K562 (cell line): Measurements from ENCODE around the gene MAGI3. TPM values are rescaled to one million over a fixed set of nuclear protein-coding genes. Genes with fewer than 3 reads are reported as not detected.
A peak's percentile ranks its signal among the peaks of the same experiment; 100 is the strongest.

Experiments used
- ATAC-seq: fragments of 200-7000 bp; cut with Tn5 transposase; 3 replicates; pipeline ENCODE4 v1.9.1; 2020; ENCODE audit warnings: moderate library complexity
- BruUV-seq: library from RNA; stranded (reverse); fragments of 400-500 nt; replicated peaks from 2 replicates; lab custom pipeline; 2021; lab: Mats Ljungman, UMichigan
- CTCF ChIA-PET: fragments of 300-600 bp; formaldehyde crosslinking; extraction: SDS; loops from one replicate; lab custom pipeline; 2021; ENCODE audit warnings: low intra/inter-chr PET ratio; lab: Yijun Ruan, JAX
- POLR2A ChIA-PET: fragments of 300-600, 350-650 bp; sonication (Branson Sonifier 250); formaldehyde crosslinking; extraction: SDS; loops from one replicate; lab custom pipeline; 2021; ENCODE audit warnings: antibody characterized with exemption, inconsistent platforms; lab: Yijun Ruan, JAX
- DNase-seq, 4 experiments: peaks; one replicate each; pipeline versions ENCODE4 v3.0.0 to v3.0.0-alpha.2; 2011 to 2018; ENCODE audit warnings: low spot score in 3 of 4, mixed read lengths in 3 of 4; ENCODE audit errors: extremely low read depth in 1 of 4
- FAIRE-seq: peaks from 2 replicates; lab custom pipeline; 2011; peaks lifted over from hg19 to GRCh38; lab: Jason Lieb, UNC
- H2AFZ ChIP-seq: 2 replicates; pipeline ENCODE4 v1.6.0; 2011; ENCODE audit warnings: low read depth, low read length, control low read depth, inconsistent platforms
- H3K27ac ChIP-seq: fragments of 200-600 bp; 3 replicates; pipeline ENCODE4 v1.8.0; 2011; ENCODE audit warnings: low read depth, mild to moderate bottlenecking, control low read depth, inconsistent platforms, low read length, moderate library complexity, mixed read lengths; ENCODE audit errors: extremely low read depth
- H3K27me3 ChIP-seq, 2 experiments: fragments of 300-600 bp in 1 of 2; 2 replicates in 1 of 2; 3 replicates in 1 of 2; pipeline versions ENCODE4 v1.6.0 to v1.8.0; 2011; ENCODE audit warnings: inconsistent platforms in 2 of 2, low read length in 2 of 2, mild to moderate bottlenecking in 1 of 2, mixed read lengths in 1 of 2, moderate library complexity in 1 of 2; ENCODE audit not compliant: control insufficient read depth in 2 of 2, insufficient read depth in 2 of 2
- H3K36me3 ChIP-seq: fragments of 300-600 bp; 3 replicates; pipeline ENCODE4 v1.8.0; 2011; ENCODE audit warnings: mild to moderate bottlenecking, low read length, inconsistent platforms; ENCODE audit not compliant: control insufficient read depth, insufficient read depth
- H3K4me1 ChIP-seq, 2 experiments: fragments of 200-600 bp in 1 of 2; replicated peaks in 1 of 2; 2 replicates in 1 of 2; 3 replicates in 1 of 2; pipeline versions ENCODE4 v1.5.1 to v1.8.0; 2011; ENCODE audit warnings: inconsistent platforms in 2 of 2, low read length in 2 of 2, mild to moderate bottlenecking in 1 of 2, mixed read lengths in 1 of 2, moderate library complexity in 1 of 2; ENCODE audit not compliant: control insufficient read depth in 2 of 2, insufficient read depth in 2 of 2
- H3K4me2 ChIP-seq: 2 replicates; pipeline ENCODE4 v1.6.1; 2011; ENCODE audit warnings: low read length, control low read depth, inconsistent platforms, mixed read lengths; ENCODE audit not compliant: insufficient read depth
- H3K4me3 ChIP-seq: fragments of 200-600 bp; sonication (generic), shearing (Covaris generic); 2 replicates; pipeline ENCODE4 v1.5.1; 2016; ENCODE audit warnings: control low read depth, inconsistent platforms
- H3K79me2 ChIP-seq: fragments of 200-600 bp; 3 replicates; pipeline ENCODE4 v1.8.0; 2011; ENCODE audit warnings: low read length, inconsistent platforms; ENCODE audit not compliant: control insufficient read depth, insufficient read depth
- H3K9ac ChIP-seq, 2 experiments: 2 replicates each; pipeline versions ENCODE4 v1.6.0 to v1.6.1; 2011; ENCODE audit warnings: low read depth in 2 of 2, low read length in 2 of 2, control low read depth in 1 of 2, inconsistent platforms in 1 of 2, mild to moderate bottlenecking in 1 of 2, mixed read lengths in 1 of 2; ENCODE audit not compliant: insufficient read depth in 1 of 2
- H3K9me1 ChIP-seq: one replicate; pipeline ENCODE4 v1.6.0; 2011; ENCODE audit warnings: inconsistent platforms, mild to moderate bottlenecking, low read length, moderate library complexity; ENCODE audit not compliant: control insufficient read depth, insufficient read depth
- H3K9me3 ChIP-seq: replicated peaks from 2 replicates; pipeline ENCODE4 v1.5.1; 2011; ENCODE audit warnings: low read depth, low read length, inconsistent platforms; ENCODE audit not compliant: control insufficient read depth, insufficient read depth
- H4K20me1 ChIP-seq: replicated peaks from 2 replicates; pipeline ENCODE4 v1.6.1; 2011; ENCODE audit warnings: low read length, inconsistent platforms, mixed read lengths; ENCODE audit not compliant: control insufficient read depth, insufficient read depth
- ARID3A ChIP-seq: IDR thresholded peaks from 2 replicates; pipeline ENCODE4 v1.6.1; 2012; ENCODE audit warnings: low read depth, low read length, improper control_type of control experiment, borderline replicate concordance
- CBFA2T2 ChIP-seq: fragments of 450-650 bp; conservative IDR thresholded peaks from 2 replicates; pipeline ENCODE4 v1.6.1; 2017; ENCODE audit warnings: mild to moderate bottlenecking
- CCAR2 ChIP-seq: fragments of 200-400 bp; formaldehyde crosslinking; IDR thresholded peaks from 2 replicates; pipeline ENCODE4 v1.6.1; 2017; ENCODE audit warnings: mild to moderate bottlenecking, low read depth, low read length
- CXXC5 ChIP-seq: fragments of 250-450 bp; sonication (Bioruptor Pico); IDR thresholded peaks from 2 replicates; pipeline ENCODE4 v1.8.0; 2022; ENCODE audit warnings: inconsistent platforms, mild to moderate bottlenecking, moderate library complexity
- DACH1 ChIP-seq: fragments of 450-650 bp; IDR thresholded peaks from 2 replicates; pipeline ENCODE4 v1.6.1; 2018; ENCODE audit not compliant: partially characterized antibody
- KLF16 ChIP-seq: IDR thresholded peaks from 2 replicates; pipeline ENCODE4 v1.6.1; 2016; ENCODE audit warnings: antibody characterized with exemption
- PRPF4 ChIP-seq: fragments of 200-400 bp; formaldehyde crosslinking; IDR thresholded peaks from one replicate; pipeline ENCODE4 v1.6.1; 2017; ENCODE audit warnings: low read length, low read depth, mild to moderate bottlenecking; ENCODE audit not compliant: insufficient read depth, poor library complexity, severe bottlenecking
- SIRT6 ChIP-seq: IDR thresholded peaks from one replicate; pipeline ENCODE4 v1.6.1; 2012; ENCODE audit warnings: low read depth, mild to moderate bottlenecking, control low read depth, inconsistent platforms, low read length, moderate library complexity
- SMARCE1 ChIP-seq: fragments of 450-650 bp; IDR thresholded peaks from 2 replicates; pipeline ENCODE4 v1.7.1; 2016; ENCODE audit warnings: mild to moderate bottlenecking
- SOX6 ChIP-seq: fragments of 450-650 bp; IDR thresholded peaks from 2 replicates; pipeline ENCODE4 v1.6.1; 2014; ENCODE audit warnings: mild to moderate bottlenecking
- TAL1 ChIP-seq: fragments of 450-650 bp; IDR thresholded peaks from 2 replicates; pipeline ENCODE4 v1.6.1; 2016; ENCODE audit warnings: mild to moderate bottlenecking
- TBL1XR1 ChIP-seq, 2 experiments: IDR thresholded peaks; 2 replicates each; pipeline ENCODE4 v1.6.1; 2012; ENCODE audit warnings: improper control_type of control experiment in 2 of 2, low read length in 2 of 2, mild to moderate bottlenecking in 1 of 2
- ZFP36 ChIP-seq: fragments of 150-350 bp; IDR thresholded peaks from 2 replicates; pipeline ENCODE4 v1.6.1; 2018; ENCODE audit warnings: low read length, low read depth; ENCODE audit not compliant: partially characterized antibody
- ZNF699 ChIP-seq: fragments of 250-450 bp; sonication (Bioruptor Pico); IDR thresholded peaks from 2 replicates; pipeline ENCODE4 v1.8.0; 2021; ENCODE audit warnings: mild to moderate bottlenecking, moderate library complexity; ENCODE audit not compliant: insufficient replicate concordance
- WGBS: fragments of 100-300 bp; shearing (Covaris generic); methylation state at CpG from one replicate; pipeline ENCODE4 v1.1.6; 2016; ENCODE audit warnings: low coverage, mixed read lengths; ENCODE audit not compliant: insufficient coverage; ENCODE audit errors: missing lambda C conversion rate; 5-methylcytosine and 5-hydroxymethylcytosine counted together
- in situ Hi-C: fragments of 300-500 bp; cut with MboI; formaldehyde crosslinking; loops from 4 replicates; pipeline ENCODE4 v1.15.0; 2018; ENCODE audit warnings: inconsistent platforms, mixed read lengths
- intact Hi-C: fragments of 100-400 bp; cut with micrococcal nuclease; formaldehyde crosslinking; loops from 2 replicates; pipeline ENCODE4 v1.14.2; 2022
- polyA plus RNA-seq, 8 experiments: library from polyadenylated mRNA; depleted of rRNA in 4 of 8; stranded (reverse) in 5 of 8; unstranded in 3 of 8; fragments of >200 nt; fragmentation: Nextera tagmentation in 2 of 8; fragmentation: Illumina TruSeq in 1 of 8; extraction: Ambion mirVana in 2 of 8; extraction: Trizol in 1 of 8; gene quantifications; 2 replicates each; pipeline versions ENCODE4 v1.2.1 to v1.2.3, GENCODE V29; 2011 to 2014; ENCODE audit warnings: inconsistent platforms in 1 of 8, missing spikeins in 1 of 8
- total RNA-seq, 7 experiments: library from RNA; depleted of rRNA in 6 of 7; stranded (reverse); fragments of >200 nt in 6 of 7; fragmentation: Illumina TruSeq in 2 of 7; extraction: Trizol in 2 of 7; gene quantifications; 2 replicates each; pipeline versions ENCODE4 v1.2.1 to v1.2.3, GENCODE V29; 2011 to 2021; ENCODE audit warnings: low replicate concordance in 1 of 7
- TF ChIP-seq, protein P1 (sequence below), 2 experiments: IDR thresholded peaks in 1 of 2; conservative IDR thresholded peaks in 1 of 2; 2 replicates each; pipeline ENCODE4 v1.6.1; 2016; ENCODE audit warnings: low read depth in 2 of 2, mild to moderate bottlenecking in 1 of 2, missing compliant biosample characterization in 1 of 2, missing genetic modification characterization in 1 of 2, moderate library complexity in 1 of 2

MAGI3 gene
- total and polyA plus RNA-seq, 9 of the 15 experiments (the other 6 are each of a cell fraction or from before 2014, with no cell fraction given): 1.0 to 8.6 (median 5.5) TPM

- BruUV-seq: no TSS peak
- ATAC-seq (peak; percentile 50), FAIRE-seq (no peak), DNase-seq (peak; percentile 37 to 73 (median 67))
- Histone ChIP-seq H3K36me3 (no peaks in the 10 kb centered on the region), H3K79me2 (no peaks in the 10 kb centered on the region), H3K4me1 (peaks cover 0 to 28% of the 10 kb centered on the region in 2 experiments; a peak in 4 of 5 replicates), H2AFZ (no peak overlapping the region), H3K4me3 (no peak overlapping the region), H3K27ac (no peak overlapping the region), H3K27me3 (no peaks in the 10 kb centered on the region), H3K4me2 (no peak overlapping the region; the same call in 1 of the 2 replicates), H4K20me1 (no peaks in the 10 kb centered on the region), H3K9ac (no peak overlapping the region), H3K9me1 (no peaks in the 10 kb centered on the region), H3K9me3 (no peaks in the 10 kb centered on the region)
- 1% methylated on average over 5 of the region's 5 CpGs for WGBS
- POLR2A ChIA-PET: interaction anchor here (0.6 to 2.7 kb wide), 4 partner anchors 9 to 538 kb away, joined by 3 to 12 read pairs (median 3); no protein-coding TSS in a partner anchor
- CTCF ChIA-PET: interaction anchor here (1.4 to 2.9 kb wide), 2 partner anchors 535 to 961 kb away, joined by 6 to 25 read pairs; partner anchors contain the start of gene PPM1J
- in situ Hi-C loops: loop anchor here (5.0 kb wide), 1 partner anchor 534 kb away; no protein-coding TSS in a partner anchor
- intact Hi-C loops: loop anchor here (5.0 kb wide), 5 partner anchors 136 to 959 kb away; partner anchors contain the start of genes MAGI3, PPM1J and RSBN1
- TF ChIP-seq SOX6 (peak; percentile 81), SMARCE1 (peak; percentile 63; the same call in 1 of the 2 replicates), ZNF699 (CRISPR knock-in tag) (no peak), ZFP36 (peak; percentile 14), DACH1 (peak; percentile 32), TAL1 (peak; percentile 84), ARID3A (peak; percentile 46; the same call in 1 of the 2 replicates), SIRT6 (no peak), TBL1XR1 (IDR thresholded peaks at IDR 0.05; ENCODE audit: low read length in 2 of 2) (0 out of 4 replicates have a peak, but pooled peaks of 1 of the 2 experiments have one; percentile 53), CBFA2T2 (peak; percentile 86), PRPF4 (no peak), CXXC5 (CRISPR knock-in tag) (peak; percentile 50; the same call in 1 of the 2 replicates), KLF16 (peak; percentile 79; the same call in 1 of the 2 replicates), CCAR2 (no peak)
- TF ChIP-seq, protein P1, sequence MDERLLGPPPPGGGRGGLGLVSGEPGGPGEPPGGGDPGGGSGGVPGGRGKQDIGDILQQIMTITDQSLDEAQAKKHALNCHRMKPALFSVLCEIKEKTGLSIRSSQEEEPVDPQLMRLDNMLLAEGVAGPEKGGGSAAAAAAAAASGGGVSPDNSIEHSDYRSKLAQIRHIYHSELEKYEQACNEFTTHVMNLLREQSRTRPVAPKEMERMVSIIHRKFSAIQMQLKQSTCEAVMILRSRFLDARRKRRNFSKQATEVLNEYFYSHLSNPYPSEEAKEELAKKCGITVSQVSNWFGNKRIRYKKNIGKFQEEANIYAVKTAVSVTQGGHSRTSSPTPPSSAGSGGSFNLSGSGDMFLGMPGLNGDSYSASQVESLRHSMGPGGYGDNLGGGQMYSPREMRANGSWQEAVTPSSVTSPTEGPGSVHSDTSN (CRISPR knock-in tag; IDR thresholded peaks at IDR 0.05; ENCODE audit: low read depth): no peak
- TF ChIP-seq, protein P1 (tag; conservative IDR thresholded peaks at IDR 0.05; ENCODE audit: low read depth): peak; percentile 46
Observed at GRCh38 chr1:113676524-113676923, 286.2 kb downstream of the MAGI3 start.
